HFFc6 (cell line): ENCODE data around the gene DENND5B. TPM values are rescaled to one million over a fixed set of nuclear protein-coding genes. Genes with fewer than 3 reads are reported as not detected.
"Not testable (repeated sequence)": the region's sequence is repeated elsewhere in the genome, so short reads cannot be mapped to it uniquely, and the experiment has no call there.

Experiments used
- DNase-seq: peaks from one replicate; pipeline ENCODE4 v3.0.0-alpha.2; 2018
- H3K27ac Mint-ChIP-seq: 2 replicates; pipeline ENCODE4 v1.8.0; 2020; ENCODE audit warnings: mild to moderate bottlenecking, mixed read lengths
- H3K27me3 Mint-ChIP-seq: 2 replicates; pipeline ENCODE4 v1.8.0; 2021; ENCODE audit warnings: mild to moderate bottlenecking, moderate library complexity, mixed read lengths; ENCODE audit not compliant: insufficient read depth
- H3K36me3 Mint-ChIP-seq: 2 replicates; pipeline ENCODE4 v1.8.0; 2021; ENCODE audit warnings: low read depth, mixed read lengths
- H3K4me1 Mint-ChIP-seq: 2 replicates; pipeline ENCODE4 v1.8.0; 2020; ENCODE audit warnings: low read depth, mixed read lengths
- H3K4me3 Mint-ChIP-seq: 2 replicates; pipeline ENCODE4 v1.8.0; 2020; ENCODE audit warnings: mild to moderate bottlenecking, moderate library complexity, mixed read lengths
- H3K9me3 Mint-ChIP-seq: 2 replicates; pipeline ENCODE4 v1.8.0; 2020; ENCODE audit warnings: mild to moderate bottlenecking, mixed read lengths
- total RNA-seq, 6 experiments: library from RNA; stranded (reverse); fragmentation: NEBNext Ultra II Directional; extraction: Animal tissue kit (Norgen Biotek cat#: 25700); gene quantifications; 2 replicates in 1 of 6; 3 replicates in 5 of 6; pipeline ENCODE4 v1.2.3, GENCODE V29; 2021
- TF ChIP-seq, protein P1 (sequence below): fragments of 200-600 bp; sonication (generic); IDR thresholded peaks from 2 replicates; pipeline ENCODE4 v1.5.0; 2021; ENCODE audit warnings: antibody characterized with exemption, mild to moderate bottlenecking

DENND5B gene
- total RNA-seq, 6 experiments from 2014 or later = 9.5 to 11.4 (median 10.1) TPM

DNA sequence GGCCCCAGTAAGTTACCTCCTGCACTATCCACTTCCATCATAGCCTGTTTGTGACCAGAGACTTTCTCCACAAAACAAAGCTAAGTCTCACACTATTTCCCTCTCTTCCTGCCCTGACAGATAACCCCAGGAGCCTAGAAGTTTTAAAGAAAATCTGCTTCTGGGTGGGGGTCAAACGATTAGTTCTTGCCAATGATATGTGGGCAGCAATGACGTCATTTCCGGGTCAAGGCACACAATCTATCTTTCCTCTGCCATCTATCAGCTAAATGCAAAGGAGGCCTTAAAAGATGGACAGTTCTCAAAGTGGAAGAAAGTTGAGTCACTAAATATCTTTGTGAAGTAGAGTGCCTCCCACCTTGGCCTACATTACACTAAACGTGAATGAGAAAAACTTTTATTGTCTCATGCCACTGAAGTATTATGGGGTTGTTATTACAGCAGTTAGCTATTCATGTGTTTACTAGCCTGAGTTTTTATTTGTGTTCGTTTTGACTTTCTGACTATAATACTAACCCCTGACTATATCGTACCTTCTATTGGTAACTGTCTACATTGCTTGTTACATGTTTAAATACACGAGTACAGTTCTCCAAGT lies 86.2 kb downstream of the DENND5B start:
- Mint-ChIP-seq H3K4me3 (no peak overlapping the region), H3K27me3 (no peaks in the 10 kb centered on the region), H3K36me3 (no peaks in the 10 kb centered on the region), H3K9me3 (0 out of 2 replicates have a peak, but pooled peaks cover 5% of the 10 kb centered on the region), H3K4me1 (peaks cover 32% of the 10 kb centered on the region), H3K27ac (no peak overlapping the region)
- TF ChIP-seq, protein P1, sequence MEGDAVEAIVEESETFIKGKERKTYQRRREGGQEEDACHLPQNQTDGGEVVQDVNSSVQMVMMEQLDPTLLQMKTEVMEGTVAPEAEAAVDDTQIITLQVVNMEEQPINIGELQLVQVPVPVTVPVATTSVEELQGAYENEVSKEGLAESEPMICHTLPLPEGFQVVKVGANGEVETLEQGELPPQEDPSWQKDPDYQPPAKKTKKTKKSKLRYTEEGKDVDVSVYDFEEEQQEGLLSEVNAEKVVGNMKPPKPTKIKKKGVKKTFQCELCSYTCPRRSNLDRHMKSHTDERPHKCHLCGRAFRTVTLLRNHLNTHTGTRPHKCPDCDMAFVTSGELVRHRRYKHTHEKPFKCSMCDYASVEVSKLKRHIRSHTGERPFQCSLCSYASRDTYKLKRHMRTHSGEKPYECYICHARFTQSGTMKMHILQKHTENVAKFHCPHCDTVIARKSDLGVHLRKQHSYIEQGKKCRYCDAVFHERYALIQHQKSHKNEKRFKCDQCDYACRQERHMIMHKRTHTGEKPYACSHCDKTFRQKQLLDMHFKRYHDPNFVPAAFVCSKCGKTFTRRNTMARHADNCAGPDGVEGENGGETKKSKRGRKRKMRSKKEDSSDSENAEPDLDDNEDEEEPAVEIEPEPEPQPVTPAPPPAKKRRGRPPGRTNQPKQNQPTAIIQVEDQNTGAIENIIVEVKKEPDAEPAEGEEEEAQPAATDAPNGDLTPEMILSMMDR = no peak
- DNase-seq = no peak

DNA sequence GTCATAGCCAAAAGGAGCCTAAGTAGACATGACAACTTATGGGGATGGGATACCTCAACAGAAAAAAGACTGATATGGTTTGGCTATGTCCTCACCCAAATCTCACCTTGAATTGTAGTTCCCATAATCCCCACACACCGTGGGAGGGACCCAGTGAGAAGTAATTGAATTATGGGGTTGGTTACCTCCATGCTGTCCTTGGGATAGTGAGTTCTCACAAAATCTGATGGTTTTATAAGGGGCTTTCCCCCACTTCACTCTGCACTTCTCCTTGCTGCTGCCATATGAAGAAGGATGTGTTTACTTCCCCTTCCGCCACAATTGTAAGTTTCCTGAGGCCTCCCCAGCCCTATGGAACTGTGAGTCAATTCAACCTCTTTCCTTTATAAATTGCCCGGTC lies 89.9 kb downstream of the DENND5B start:
- DNase-seq, H3K4me3 Mint-ChIP-seq, H3K9me3 Mint-ChIP-seq, H3K27ac Mint-ChIP-seq, H3K36me3 Mint-ChIP-seq, H3K27me3 Mint-ChIP-seq: not testable (repeated sequence)
- H3K4me1 Mint-ChIP-seq = peaks cover 34% of the 10 kb centered on the region

DNA sequence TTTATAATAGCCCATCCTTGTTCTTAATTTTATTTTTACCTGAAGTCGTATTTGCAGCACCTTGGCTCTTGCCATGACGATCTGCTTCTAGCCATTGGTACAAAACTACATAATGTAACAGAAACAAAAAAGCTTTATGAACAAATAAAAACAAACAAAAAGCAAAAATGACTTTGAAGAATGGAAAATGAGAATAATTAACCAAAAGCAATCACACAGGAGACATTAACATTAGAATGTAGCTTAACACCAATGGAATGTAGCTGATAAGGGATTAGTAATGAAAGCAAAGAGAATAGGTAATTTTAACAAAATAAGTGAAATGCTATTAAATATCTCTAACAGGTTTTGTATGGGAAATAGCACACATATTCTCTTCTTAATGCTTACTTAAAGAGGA lies 91.4 kb downstream of the DENND5B start:
- Mint-ChIP-seq H3K9me3 (0 out of 2 replicates have a peak, but pooled peaks cover under 1% of the 10 kb centered on the region), H3K36me3 (peaks cover 6% of the 10 kb centered on the region), H3K27me3 (no peaks in the 10 kb centered on the region), H3K27ac (no peak overlapping the region), H3K4me1 (peaks cover 41% of the 10 kb centered on the region), H3K4me3 (no peak overlapping the region)
- TF ChIP-seq, protein P1 = no peak
- no peak for DNase-seq

DNA sequence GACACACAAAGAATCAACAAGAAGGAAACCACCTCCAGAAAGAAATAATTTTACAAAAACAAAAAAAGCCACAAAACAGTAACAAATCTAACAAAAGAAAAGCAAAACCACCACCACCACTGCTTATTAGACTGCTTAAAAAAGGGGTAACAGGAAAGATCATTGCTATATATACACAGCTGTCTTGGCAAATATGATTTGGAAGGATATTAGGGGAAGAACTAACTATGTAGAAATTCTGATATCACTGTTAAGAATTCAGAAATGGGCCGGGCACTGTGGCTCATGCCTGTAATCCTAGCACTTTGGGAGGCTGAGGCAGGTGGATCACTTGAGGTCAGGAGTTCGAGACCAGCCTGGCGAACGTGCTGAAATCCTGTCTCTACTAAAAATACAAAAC lies 92.5 kb downstream of the DENND5B start:
- no peak overlapping the region for H3K27ac Mint-ChIP-seq
- TF ChIP-seq, protein P1 = no peak
- peaks cover 51% of the 10 kb centered on the region for H3K4me1 Mint-ChIP-seq
- no peaks in the 10 kb centered on the region for H3K27me3 Mint-ChIP-seq
- no peaks in the 10 kb centered on the region for H3K9me3 Mint-ChIP-seq
- DNase-seq = no peak
- H3K36me3 Mint-ChIP-seq = peaks cover 14% of the 10 kb centered on the region
- no peak overlapping the region for H3K4me3 Mint-ChIP-seq

DNA sequence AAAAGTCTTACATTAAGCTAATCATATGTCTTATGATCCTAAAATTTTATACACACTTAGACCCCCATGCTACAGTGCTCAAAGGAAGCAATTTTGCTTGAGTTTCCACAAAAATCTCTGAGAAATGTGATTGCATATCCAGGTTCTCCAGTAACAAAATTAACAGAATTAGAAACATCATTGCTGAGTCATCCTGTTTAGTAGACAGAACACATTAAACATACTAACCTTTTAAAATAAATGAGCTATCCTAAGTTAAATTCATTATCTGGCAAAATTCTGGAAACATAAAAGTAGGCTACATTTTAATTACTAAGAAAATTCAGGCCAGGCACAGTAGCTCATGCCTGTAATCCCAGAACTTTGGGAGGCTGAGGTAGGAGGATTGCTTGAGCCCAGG lies 94.7 kb downstream of the DENND5B start:
- Mint-ChIP-seq H3K27me3 (no peaks in the 10 kb centered on the region), H3K9me3 (no peaks in the 10 kb centered on the region), H3K36me3 (peaks cover 14% of the 10 kb centered on the region), H3K4me1 (peaks cover 72% of the 10 kb centered on the region), H3K27ac (0 out of 2 replicates have a peak overlapping the region, but pooled peaks have one; percentile 19), H3K4me3 (no peak overlapping the region)
- no peak for DNase-seq
- TF ChIP-seq, protein P1 = no peak

DNA sequence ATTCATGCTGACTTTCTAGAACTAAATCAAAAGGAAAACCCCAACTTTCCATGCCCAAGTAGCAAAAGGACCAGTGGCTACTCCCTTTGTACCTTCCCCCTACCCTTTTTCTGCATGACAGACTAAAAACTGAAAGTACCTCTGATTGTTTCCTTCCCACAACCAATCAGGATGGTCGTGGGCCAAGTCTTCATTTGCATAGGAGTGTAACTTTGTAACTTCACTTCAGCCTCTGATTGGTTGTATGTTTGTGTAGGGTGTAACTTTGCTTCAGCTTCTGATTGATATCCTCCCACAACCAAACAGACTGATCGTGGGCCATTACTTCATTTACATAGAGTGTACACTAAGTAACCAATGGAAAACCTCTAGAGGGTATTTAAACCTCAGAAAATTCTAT lies 96.5 kb downstream of the DENND5B start:
- Mint-ChIP-seq H3K4me1 (peaks cover 75% of the 10 kb centered on the region), H3K27ac (no peak overlapping the region), H3K9me3 (no peaks in the 10 kb centered on the region), H3K27me3 (no peaks in the 10 kb centered on the region), H3K4me3 (no peak overlapping the region), H3K36me3 (peaks cover 21% of the 10 kb centered on the region)
- DNase-seq = no peak
- TF ChIP-seq, protein P1 = no peak
